Fibroblast of lung (primary cell): ENCODE measurements around the gene MRNIP.

Experiments
- EZH2 ChIP-seq: IDR thresholded peaks from 2 replicates; pipeline ENCODE4 v1.5.1; 2012; ENCODE audit warnings: low read length, control low read depth, mild to moderate bottlenecking; ENCODE audit errors: missing control alignments
- TF ChIP-seq, protein P1 (sequence below), 2 donors: IDR thresholded peaks in 1 of 2; conservative IDR thresholded peaks in 1 of 2; 1 replicate in 1 of 2; 2 replicates in 1 of 2; pipeline ENCODE4 v1.5.1; 2011 to 2012; ENCODE audit warnings: low read length in 2 of 2, control low read depth in 1 of 2, inconsistent platforms in 1 of 2, low read depth in 1 of 2, mild to moderate bottlenecking in 1 of 2

DNA sequence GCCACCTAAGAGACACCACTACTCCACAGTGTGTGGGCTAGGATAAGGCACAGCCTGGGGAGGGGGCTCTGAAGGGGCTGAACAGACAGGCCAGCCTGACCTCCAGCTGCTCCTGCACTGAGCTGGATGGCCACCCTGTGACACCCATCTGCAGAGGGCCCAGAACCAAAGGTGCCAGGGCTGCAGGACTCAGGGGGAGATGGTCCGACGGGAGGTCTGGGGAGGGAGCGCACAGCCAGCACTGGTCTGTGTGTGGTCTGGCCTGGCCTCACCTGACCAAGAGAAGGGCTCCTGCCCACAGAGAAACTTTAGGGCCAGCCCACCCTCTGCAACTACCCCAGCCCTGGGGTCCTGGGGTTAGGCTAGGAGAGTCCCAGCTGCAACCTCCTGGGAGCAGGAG, 64.0 kb downstream of the MRNIP start:
- TF ChIP-seq, protein P1, sequence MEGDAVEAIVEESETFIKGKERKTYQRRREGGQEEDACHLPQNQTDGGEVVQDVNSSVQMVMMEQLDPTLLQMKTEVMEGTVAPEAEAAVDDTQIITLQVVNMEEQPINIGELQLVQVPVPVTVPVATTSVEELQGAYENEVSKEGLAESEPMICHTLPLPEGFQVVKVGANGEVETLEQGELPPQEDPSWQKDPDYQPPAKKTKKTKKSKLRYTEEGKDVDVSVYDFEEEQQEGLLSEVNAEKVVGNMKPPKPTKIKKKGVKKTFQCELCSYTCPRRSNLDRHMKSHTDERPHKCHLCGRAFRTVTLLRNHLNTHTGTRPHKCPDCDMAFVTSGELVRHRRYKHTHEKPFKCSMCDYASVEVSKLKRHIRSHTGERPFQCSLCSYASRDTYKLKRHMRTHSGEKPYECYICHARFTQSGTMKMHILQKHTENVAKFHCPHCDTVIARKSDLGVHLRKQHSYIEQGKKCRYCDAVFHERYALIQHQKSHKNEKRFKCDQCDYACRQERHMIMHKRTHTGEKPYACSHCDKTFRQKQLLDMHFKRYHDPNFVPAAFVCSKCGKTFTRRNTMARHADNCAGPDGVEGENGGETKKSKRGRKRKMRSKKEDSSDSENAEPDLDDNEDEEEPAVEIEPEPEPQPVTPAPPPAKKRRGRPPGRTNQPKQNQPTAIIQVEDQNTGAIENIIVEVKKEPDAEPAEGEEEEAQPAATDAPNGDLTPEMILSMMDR (conservative IDR thresholded peaks at IDR 0.05 in 1 of 2, IDR thresholded peaks at IDR 0.05 in 1 of 2; ENCODE audit: low read depth in 1 of 2, low read length in 2 of 2) = no peak
- TF ChIP-seq EZH2 = no peak
